Right cardiac atrium (tissue), 5 donors: Measurements from ENCODE around the gene GBX1. TPM values are rescaled to one million over a fixed set of nuclear protein-coding genes. Genes with fewer than 3 reads are reported as not detected.

ENCODE experiments used
- ATAC-seq, 2 donors: fragments of 200-7000 bp; cut with Tn5 transposase; one replicate each; pipeline versions ENCODE4 v1.8.0 to v1.9.1; 2020; ENCODE audit warnings: moderate library complexity in 2 of 2, mild to moderate bottlenecking in 1 of 2
- DNase-seq, 3 donors: peaks; one replicate each; pipeline ENCODE4 v3.0.0-alpha.2; 2020
- H3K27ac ChIP-seq: one replicate; pipeline ENCODE4 v1.5.1; 2013; ENCODE audit warnings: mild to moderate bottlenecking, low read length, control low read depth, moderate library complexity
- H3K27me3 ChIP-seq: one replicate; pipeline ENCODE4 v1.6.1; 2013; ENCODE audit not compliant: control insufficient read depth, insufficient read depth
- H3K4me1 ChIP-seq: one replicate; pipeline ENCODE4 v1.6.1; 2013; ENCODE audit warnings: low read length; ENCODE audit not compliant: control insufficient read depth, insufficient read depth
- H3K4me3 ChIP-seq: one replicate; pipeline ENCODE4 v1.5.1; 2013; ENCODE audit warnings: low read length, control low read depth
- H3K9me3 ChIP-seq: one replicate; pipeline ENCODE4 v1.6.1; 2013; ENCODE audit warnings: low read length; ENCODE audit not compliant: control insufficient read depth
- WGBS: extraction: QIAGEN DNeasy Blood & Tissue Kit; methylation state at CpG from one replicate; pipeline ENCODE4 v1.1.7; 2013; 5-methylcytosine and 5-hydroxymethylcytosine counted together
- intact Hi-C, 4 donors: fragments of 100-400 bp; cut with DNase I; formaldehyde crosslinking; loops; one replicate each; pipeline versions ENCODE4 v1.11.0 to v1.14.0; 2022 to 2023
- polyA plus RNA-seq: library from polyadenylated mRNA; stranded (reverse); fragments of 200-250 nt; gene quantifications from one replicate; pipeline ENCODE4 v1.2.3, GENCODE V29; 2013
- total RNA-seq, 4 donors: library from RNA; stranded (reverse); fragmentation: NEBNext Ultra II Directional; extraction: Animal tissue kit (Norgen Biotek cat#: 25700); gene quantifications; one replicate each; pipeline ENCODE4 v1.2.1, GENCODE V29; 2021
- donor health status: healthy with polysubstance abuse.
- donor health status: DM: no; HTN: yes; CAD: no.
- donor health status: DM: no; HTN: no; CAD: no.
- donor health status: DM: no; HTN: yes; CAD: no; lungs with severe emphysema.
- donor health status: DM: yes; HTN: yes; CAD: no.

The GBX1 gene
- total and polyA plus RNA-seq, 5 donors = 0.14 to 1.0 (median 0.40) TPM; not detected in 2

DNA sequence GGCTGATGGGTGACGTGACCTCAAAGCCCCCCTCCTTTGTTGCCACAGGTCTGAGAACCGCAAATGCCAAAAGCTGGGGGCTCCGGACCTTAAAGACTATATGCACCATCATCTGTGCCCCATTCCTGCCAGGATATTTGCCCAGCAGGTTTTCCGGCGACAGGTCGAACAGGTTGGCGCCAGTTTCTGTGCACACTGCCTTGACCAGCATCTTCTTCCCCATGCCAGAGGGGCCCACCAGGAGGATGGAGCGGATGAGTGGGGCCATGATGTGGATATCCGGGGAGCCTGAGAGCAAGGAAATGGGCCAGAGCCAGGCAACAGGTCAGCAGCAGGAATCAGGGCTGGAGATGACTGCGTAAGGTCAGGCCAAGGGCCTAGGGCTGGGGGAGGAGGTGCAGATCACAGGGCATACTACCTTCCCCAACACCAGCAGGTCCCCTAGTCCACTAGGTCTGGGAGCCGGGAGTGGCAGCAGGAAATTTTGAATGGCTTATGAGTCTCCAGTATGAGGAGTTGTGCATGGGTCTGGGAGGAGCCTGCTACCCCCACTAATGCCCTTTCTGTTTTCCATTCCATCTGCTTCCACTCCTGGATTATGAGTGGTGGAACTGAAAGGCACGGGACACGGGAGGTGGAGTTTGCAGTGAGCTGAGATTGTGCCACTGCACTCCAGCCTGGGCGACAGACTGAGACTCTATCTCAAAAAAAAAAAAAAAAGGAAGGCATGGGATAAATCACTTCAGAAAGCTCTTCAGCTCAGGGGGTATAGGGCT lies 25.9 kb upstream of the GBX1 start:
- H3K27ac ChIP-seq = no peak overlapping the region
- ATAC-seq (no peak), DNase-seq (peak in 1 of 3 donors; percentile 40)
- no peaks in the 10 kb centered on the region for H3K9me3 ChIP-seq
- H3K27me3 ChIP-seq = no peaks in the 10 kb centered on the region
- intact Hi-C loops = no loop called here
- no peaks in the 10 kb centered on the region for H3K4me1 ChIP-seq
- WGBS = 90% methylated on average over 14 of the region's 14 CpGs
- no peak overlapping the region for H3K4me3 ChIP-seq

DNA sequence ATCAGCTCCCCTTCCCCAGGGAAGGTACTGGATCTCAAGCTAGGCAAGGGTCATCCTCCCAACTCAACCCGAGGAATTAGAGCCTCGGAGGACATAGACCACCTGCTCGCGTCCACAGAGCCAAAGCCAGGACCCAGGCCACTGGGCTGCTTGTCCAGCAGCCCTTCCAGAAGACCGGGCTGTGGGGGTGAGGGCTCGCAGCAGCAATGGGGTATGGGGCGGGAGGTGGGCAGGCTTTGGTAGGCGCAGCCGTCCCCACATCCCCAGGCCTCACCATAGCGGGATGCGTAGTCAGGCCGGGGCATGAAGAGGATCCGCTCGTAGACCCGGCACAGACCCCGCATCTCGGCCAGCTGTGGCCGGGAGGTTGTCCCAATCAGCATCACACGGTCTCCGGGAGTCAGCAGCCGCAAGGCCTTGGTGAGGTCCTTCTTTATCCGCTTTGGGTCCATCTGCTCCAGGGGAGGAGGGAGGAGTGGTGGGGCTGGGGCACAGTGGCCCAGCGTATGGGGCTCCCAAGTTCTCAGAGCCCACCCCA lies 24.6 kb upstream of the GBX1 start:
- Histone ChIP-seq H3K4me1 (no peaks in the 10 kb centered on the region), H3K27me3 (no peaks in the 10 kb centered on the region), H3K27ac (no peak overlapping the region), H3K9me3 (no peaks in the 10 kb centered on the region), H3K4me3 (no peak overlapping the region)
- WGBS = 95% methylated on average over 23 of the region's 23 CpGs
- intact Hi-C loops = no loop called here
- no peak for ATAC-seq
- no peak for DNase-seq

DNA sequence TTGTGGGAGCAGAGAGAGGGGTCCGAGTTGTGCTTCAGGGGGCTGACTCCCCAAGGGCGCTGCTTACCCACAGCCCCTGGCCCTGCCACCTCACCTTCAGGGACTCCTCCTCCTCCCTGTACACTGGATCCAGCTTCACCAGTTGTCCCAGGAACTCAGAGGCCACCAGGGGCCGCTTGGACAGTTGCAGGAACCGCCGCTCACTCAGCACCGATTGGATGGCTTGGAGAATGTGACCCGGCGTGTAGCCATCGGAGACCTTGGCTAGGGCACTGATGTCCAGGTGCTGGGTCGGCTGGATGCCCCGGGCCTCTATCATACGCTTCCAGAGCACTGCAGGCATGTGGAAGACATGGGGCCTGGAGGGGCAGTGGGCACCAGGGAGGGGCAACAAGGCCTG lies 24.1 kb upstream of the GBX1 start:
- H3K27ac ChIP-seq = no peak overlapping the region
- H3K9me3 ChIP-seq = no peaks in the 10 kb centered on the region
- no peak overlapping the region for H3K4me3 ChIP-seq
- intact Hi-C loops = no loop called here
- ATAC-seq (no peak), DNase-seq (no peak)
- WGBS = 81% methylated on average over 12 of the region's 12 CpGs
- H3K4me1 ChIP-seq = no peaks in the 10 kb centered on the region
- H3K27me3 ChIP-seq = no peaks in the 10 kb centered on the region

DNA sequence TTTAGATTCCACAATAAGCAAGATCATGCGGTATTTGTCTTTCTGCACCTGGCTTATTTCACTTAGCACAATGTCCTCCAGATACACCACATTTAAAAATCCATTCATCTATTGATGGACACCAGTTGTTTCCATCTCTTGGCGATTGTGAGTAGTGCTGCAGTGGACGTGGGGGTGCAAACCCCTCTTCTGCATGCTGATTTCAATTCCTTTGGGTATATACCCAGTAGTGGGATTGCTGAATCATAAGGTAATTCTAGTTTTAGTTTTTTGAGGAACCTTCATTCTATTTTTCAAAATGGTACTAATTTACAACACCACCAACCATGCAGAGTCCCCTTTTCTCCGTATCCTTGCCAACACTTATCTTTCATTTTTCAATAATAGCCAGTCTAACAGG lies 21.5 kb upstream of the GBX1 start:
- Histone ChIP-seq H3K27ac (no peak overlapping the region), H3K4me1 (no peaks in the 10 kb centered on the region), H3K4me3 (no peak overlapping the region), H3K27me3 (no peaks in the 10 kb centered on the region), H3K9me3 (no peaks in the 10 kb centered on the region)
- intact Hi-C loops = no loop called here
- ATAC-seq (no peak), DNase-seq (no peak)
- 73% methylated on average over 4 of the region's 4 CpGs for WGBS

DNA sequence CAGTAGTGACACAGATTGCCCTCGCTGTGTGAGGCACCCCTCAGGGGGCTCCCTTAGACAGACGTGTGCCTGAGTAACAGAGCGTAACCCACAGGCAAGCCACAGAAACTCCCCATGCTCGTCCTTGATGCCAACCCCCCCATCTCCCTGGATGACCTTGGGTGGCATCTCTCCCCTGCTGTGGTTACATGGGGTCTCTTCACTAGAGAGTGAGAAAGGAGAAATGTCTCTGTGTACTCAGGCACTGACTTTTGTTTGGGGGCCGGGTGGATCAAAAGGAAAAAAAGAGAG lies 20.7 kb upstream of the GBX1 start:
- no peak overlapping the region for H3K27ac ChIP-seq
- no peaks in the 10 kb centered on the region for H3K27me3 ChIP-seq
- no peaks in the 10 kb centered on the region for H3K9me3 ChIP-seq
- WGBS = 53% methylated on average over 5 of the region's 5 CpGs
- intact Hi-C loops = no loop called here
- DNase-seq = no peak
- no peak overlapping the region for H3K4me3 ChIP-seq
- no peak for ATAC-seq
- H3K4me1 ChIP-seq = no peaks in the 10 kb centered on the region

DNA sequence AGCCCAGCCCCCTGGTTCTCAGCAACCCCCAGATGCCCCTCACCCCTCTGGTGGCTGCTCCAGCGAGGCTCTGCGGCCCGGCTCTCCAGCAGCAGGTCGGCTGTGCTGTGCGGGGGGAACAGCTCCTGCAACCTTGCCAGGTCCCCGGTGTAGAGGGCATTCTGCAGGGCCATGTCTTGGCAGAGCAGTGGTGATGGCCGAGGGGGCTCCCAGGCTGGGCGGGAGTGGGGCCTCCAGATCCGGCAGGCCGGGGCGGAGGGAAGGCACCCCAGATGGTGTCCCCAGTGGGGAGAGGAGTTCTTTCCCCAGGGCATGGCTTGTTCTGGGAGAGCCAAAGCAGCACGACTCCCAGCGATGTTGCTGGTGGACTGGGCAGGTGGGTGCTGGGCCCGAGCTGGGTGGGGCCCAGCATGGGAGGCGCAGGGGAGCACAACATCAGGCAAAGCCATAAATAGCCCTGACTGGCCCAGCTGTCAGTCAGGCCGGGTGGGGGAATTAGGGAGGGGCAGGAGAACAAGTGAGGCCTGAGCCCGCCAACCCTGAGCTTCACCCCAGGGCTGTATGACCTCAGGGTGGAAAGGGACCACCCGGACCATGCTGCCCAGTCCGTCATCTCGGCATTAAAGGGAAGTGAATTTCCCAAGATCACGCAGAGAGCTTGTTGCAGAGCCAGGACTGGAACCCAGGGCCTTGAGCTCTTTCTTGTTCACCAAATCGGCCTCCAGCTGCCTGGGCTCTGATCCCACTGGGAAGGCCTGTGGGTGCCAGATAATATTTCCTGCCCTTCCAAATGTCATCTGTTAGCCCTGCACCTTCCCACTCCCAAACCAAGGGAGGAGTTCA lies 20.1 kb upstream of the GBX1 start:
- ATAC-seq = peak; percentile 65 to 79
- H3K4me3 ChIP-seq = peak overlapping the region; percentile 8
- peak in 2 of 3 donors; percentile 62 to 73 for DNase-seq
- no peaks in the 10 kb centered on the region for H3K9me3 ChIP-seq
- H3K27ac ChIP-seq = peak overlapping the region; percentile 85
- 66% methylated on average over 22 of the region's 22 CpGs for WGBS
- H3K27me3 ChIP-seq = no peaks in the 10 kb centered on the region
- intact Hi-C loops = no loop called here
- no peaks in the 10 kb centered on the region for H3K4me1 ChIP-seq

DNA sequence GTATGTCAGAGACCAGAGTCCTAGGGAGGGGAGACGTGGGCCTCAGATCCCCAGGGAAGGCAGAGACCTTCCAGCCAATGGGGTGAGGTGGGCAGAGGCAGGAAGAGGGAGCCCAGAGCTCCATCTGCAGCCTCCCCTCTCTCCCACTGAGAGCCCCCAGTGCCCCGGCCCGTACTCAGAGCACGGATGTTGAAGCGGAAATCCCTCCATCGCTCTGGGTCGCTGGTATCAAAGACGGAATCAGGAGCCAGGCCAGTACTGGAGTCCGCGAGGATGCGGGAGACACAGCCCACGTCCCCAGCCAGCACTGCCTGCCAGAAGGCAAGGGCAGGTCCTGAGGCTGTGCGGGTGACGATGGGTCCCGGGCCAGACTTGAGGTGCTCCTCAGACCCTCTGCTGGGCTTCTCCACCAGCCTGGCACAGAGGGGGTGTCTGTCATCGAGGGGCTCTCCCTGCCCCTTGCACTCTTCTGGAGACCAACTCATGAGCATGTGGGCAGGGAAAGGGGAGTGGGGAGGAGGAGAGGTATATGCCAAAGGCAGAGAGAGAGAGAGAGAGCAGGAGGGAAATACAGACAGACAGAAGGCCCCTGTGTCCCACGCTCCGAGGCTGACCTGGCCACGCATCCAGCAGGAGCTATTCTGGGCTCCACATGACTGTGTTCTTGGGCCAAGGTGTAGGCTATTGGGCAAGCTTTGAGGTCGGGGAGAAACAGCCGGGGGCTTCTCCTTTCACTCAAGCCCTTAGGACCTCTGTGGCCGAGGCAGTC lies 19.3 kb upstream of the GBX1 start, which contains the start of gene ASB10:
Gene ASB10 (minus strand): TSS at position 611 of the 769 bp plus-strand sequence. CDS start 120 bp downstream, at position 491.
- intact Hi-C loops = no loop called here
- Histone ChIP-seq H3K27ac (peak within 1 kb of the TSS; percentile 85), H3K4me1 (no peaks in the 10 kb centered on the region), H3K4me3 (peak within 1 kb of the TSS; percentile 8), H3K27me3 (no peaks in the 10 kb centered on the region), H3K9me3 (no peaks in the 10 kb centered on the region)
- 55% methylated on average over 22 of the region's 22 CpGs for WGBS
- DNase-seq (peak in 1 of 3 donors; percentile 60), ATAC-seq (peak; percentile 77 to 78)

DNA sequence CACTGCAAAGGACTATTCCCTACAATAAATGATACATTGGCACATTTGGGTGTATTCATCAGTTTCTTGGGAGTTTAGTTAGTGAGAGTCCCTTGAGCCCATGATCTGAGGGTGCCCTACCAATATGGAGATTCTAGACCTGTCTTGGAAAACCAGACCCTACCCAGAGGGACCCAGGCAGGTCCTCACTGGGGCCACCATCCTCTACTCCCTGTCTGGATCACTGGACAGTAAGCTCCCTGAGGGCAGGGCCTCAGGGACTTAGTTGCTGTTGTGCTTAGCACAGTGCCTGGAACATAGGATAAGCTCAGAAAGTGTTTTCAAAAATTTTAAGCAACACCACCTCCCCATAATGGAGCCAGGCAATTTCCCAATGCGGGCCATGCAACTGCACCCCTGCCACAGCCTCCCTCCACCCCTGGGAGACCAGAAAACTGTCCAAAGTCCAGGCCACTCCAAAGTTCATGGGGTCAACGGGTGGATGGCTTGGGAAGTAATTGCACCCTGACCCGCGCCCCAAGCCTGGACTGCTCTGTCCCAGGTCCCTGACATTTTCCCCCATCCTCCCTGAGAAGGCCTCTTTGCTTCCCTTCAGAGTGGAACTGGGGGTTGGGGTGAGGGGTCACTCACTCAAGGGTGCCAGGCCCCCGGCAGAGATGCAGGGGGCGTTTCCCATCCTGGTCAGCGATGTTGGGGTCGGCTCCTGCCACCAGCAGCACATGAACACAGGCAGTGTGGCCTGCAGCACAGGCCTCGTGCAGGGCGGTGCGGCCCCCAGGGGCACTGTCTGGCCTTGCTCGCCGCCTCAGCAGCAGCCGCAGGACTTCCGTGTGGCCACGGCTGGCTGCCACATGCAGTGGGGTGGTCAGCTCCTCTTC lies 18.5 kb upstream of the GBX1 start:
- Histone ChIP-seq H3K4me1 (no peaks in the 10 kb centered on the region), H3K9me3 (no peaks in the 10 kb centered on the region), H3K27ac (no peak overlapping the region), H3K4me3 (no peak overlapping the region), H3K27me3 (no peaks in the 10 kb centered on the region)
- DNase-seq = peak in 1 of 3 donors; percentile 64
- WGBS = 70% methylated on average over 16 of the region's 16 CpGs
- intact Hi-C loops = no loop called here
- ATAC-seq = peak; percentile 11 to 22

GRCh38 chr7:151181011-151181431 lies 13.5 kb upstream of the GBX1 start:
- DNase-seq = no peak
- no peaks in the 10 kb centered on the region for H3K9me3 ChIP-seq
- no peaks in the 10 kb centered on the region for H3K4me1 ChIP-seq
- H3K4me3 ChIP-seq = no peak overlapping the region
- no peak for ATAC-seq
- intact Hi-C loops = no loop called here
- WGBS = 86% methylated on average over 22 of the region's 22 CpGs
- H3K27ac ChIP-seq = no peak overlapping the region
- H3K27me3 ChIP-seq = no peaks in the 10 kb centered on the region

GRCh38 chr7:151179946-151180345 lies 12.5 kb upstream of the GBX1 start:
- Histone ChIP-seq H3K27me3 (no peaks in the 10 kb centered on the region), H3K4me1 (no peaks in the 10 kb centered on the region), H3K9me3 (no peaks in the 10 kb centered on the region), H3K4me3 (no peak overlapping the region), H3K27ac (no peak overlapping the region)
- ATAC-seq (no peak), DNase-seq (no peak)
- intact Hi-C loops = no loop called here
- 73% methylated on average over 4 of the region's 4 CpGs for WGBS
